Mucosa of descending colon (tissue), 3 donors: ENCODE data around the gene MKX. TPM values are rescaled to one million over a fixed set of nuclear protein-coding genes. Genes with fewer than 3 reads are reported as not detected.

ENCODE experiments used
- ATAC-seq: fragments of 200-7000 bp; cut with Tn5 transposase; one replicate; pipeline ENCODE4 v1.9.1; 2020; ENCODE audit warnings: mild to moderate bottlenecking, moderate library complexity
- DNase-seq, 3 donors: peaks; one replicate each; pipeline ENCODE4 v3.0.0-alpha.2; 2020
- H3K36me3 ChIP-seq: fragments of 200-600 bp; one replicate; pipeline ENCODE4 v1.8.0; 2021; ENCODE audit warnings: low read depth, mild to moderate bottlenecking
- H3K4me1 ChIP-seq: fragments of 200-600 bp; one replicate; pipeline ENCODE4 v1.8.0; 2021; ENCODE audit warnings: low read depth, mild to moderate bottlenecking
- H3K4me3 ChIP-seq: fragments of 200-600 bp; one replicate; pipeline ENCODE4 v1.8.0; 2021; ENCODE audit warnings: mild to moderate bottlenecking
- H3K9me3 ChIP-seq: fragments of 200-600 bp; one replicate; pipeline ENCODE4 v1.8.0; 2021; ENCODE audit warnings: mild to moderate bottlenecking
- intact Hi-C, 2 donors: fragments of 100-400 bp; cut with DNase I in 1 of 2; cut with micrococcal nuclease in 1 of 2; formaldehyde crosslinking; loops; one replicate each; pipeline versions ENCODE4 v1.11.0 to v1.11.1; 2022; cut with DNase I, micrococcal nuclease
- total RNA-seq, 3 donors: library from RNA; stranded (reverse); fragmentation: NEBNext Ultra II Directional in 2 of 3; extraction: Animal tissue kit (Norgen Biotek cat#: 25700) in 2 of 3; gene quantifications; one replicate each; pipeline versions ENCODE4 v1.2.1 to v1.2.4, GENCODE V29; 2021 to 2023
- TF ChIP-seq, protein P1 (sequence below): fragments of 200-600 bp; IDR thresholded peaks from one replicate; pipeline ENCODE4 v1.8.0; 2022; ENCODE audit warnings: antibody characterized with exemption, mild to moderate bottlenecking
- donor health status: DM: no; HTN: no; CAD: no; lungs with moderate emphysema.
- donor health status: DM: no; HTN: no; CAD: no.
- donor health status: DM: no; HTN: yes; CAD: no.

The MKX gene
- total RNA-seq, 3 donors from 2014 or later: 0.26 to 4.2 (median 1.2) TPM

DNA sequence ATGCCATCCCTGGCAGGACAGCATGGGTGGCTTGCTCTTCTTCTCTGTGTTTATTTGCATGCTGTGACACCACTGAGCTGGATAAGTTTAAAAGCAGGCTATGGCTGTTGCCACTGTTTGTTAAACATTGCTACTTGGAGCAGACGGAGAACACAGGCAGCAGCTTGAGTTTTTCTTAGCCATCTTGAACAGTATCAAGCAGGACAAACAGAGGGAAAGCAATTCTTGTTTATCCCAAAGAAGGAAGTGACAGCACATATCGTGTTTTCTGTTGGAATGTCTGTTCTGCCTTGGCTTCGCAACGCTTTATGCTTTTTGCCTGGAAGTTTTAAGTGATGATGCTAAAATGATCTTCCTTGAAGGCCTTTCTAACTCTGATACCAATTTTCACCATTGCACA lies 73.8 kb downstream of the MKX start:
- H3K9me3 ChIP-seq: no peaks in the 10 kb centered on the region
- no peak overlapping the region for H3K4me3 ChIP-seq
- no peaks in the 10 kb centered on the region for H3K36me3 ChIP-seq
- no peak for ATAC-seq
- TF ChIP-seq, protein P1, sequence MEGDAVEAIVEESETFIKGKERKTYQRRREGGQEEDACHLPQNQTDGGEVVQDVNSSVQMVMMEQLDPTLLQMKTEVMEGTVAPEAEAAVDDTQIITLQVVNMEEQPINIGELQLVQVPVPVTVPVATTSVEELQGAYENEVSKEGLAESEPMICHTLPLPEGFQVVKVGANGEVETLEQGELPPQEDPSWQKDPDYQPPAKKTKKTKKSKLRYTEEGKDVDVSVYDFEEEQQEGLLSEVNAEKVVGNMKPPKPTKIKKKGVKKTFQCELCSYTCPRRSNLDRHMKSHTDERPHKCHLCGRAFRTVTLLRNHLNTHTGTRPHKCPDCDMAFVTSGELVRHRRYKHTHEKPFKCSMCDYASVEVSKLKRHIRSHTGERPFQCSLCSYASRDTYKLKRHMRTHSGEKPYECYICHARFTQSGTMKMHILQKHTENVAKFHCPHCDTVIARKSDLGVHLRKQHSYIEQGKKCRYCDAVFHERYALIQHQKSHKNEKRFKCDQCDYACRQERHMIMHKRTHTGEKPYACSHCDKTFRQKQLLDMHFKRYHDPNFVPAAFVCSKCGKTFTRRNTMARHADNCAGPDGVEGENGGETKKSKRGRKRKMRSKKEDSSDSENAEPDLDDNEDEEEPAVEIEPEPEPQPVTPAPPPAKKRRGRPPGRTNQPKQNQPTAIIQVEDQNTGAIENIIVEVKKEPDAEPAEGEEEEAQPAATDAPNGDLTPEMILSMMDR: no peak
- H3K4me1 ChIP-seq: no peaks in the 10 kb centered on the region
- intact Hi-C loops: no loop called here
- DNase-seq: no peak

DNA sequence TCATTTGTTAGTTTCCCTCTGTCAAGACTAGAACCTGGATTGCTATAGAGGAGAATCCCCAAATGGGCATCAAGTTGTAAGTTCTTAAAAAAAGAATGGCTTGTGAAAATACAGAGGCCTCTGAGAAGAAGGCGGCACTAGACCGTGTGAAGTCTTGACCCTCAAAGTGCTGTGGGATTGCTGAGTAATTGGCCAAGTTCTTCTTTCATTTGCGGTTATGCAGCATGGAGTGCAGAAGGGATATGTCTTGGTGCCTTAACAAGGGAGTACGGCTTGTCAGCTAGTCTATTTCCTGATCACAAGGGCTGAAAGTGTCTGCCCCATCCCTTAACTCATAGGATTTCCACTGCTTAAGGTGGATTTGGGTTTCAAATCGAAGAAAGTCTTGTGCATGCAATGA lies 81.2 kb downstream of the MKX start:
- TF ChIP-seq, protein P1: no peak
- Histone ChIP-seq H3K4me3 (no peak overlapping the region), H3K9me3 (no peaks in the 10 kb centered on the region), H3K4me1 (no peaks in the 10 kb centered on the region), H3K36me3 (no peaks in the 10 kb centered on the region)
- intact Hi-C loops: no loop called here
- DNase-seq: no peak
- ATAC-seq: peak; percentile 18

DNA sequence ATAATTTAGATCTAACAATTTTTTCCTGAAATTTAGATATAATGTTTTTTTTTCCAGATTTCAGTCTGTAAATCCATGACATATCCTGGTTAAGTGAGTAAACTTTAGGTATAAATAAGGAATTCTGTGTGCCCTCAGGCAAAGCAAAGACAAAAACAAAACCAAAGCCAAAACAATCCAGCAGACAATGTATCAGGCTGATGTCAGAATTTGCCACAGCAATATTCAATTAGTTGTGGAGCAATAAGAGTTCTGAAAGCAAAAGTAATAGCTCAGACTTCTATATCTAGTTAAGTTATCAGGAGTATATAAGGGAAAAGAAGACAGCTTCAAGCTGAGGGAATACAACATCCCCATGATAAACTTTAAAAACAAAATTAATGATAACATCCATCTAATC lies 82.0 kb downstream of the MKX start:
- intact Hi-C loops: no loop called here
- Histone ChIP-seq H3K36me3 (no peaks in the 10 kb centered on the region), H3K9me3 (no peaks in the 10 kb centered on the region), H3K4me3 (no peak overlapping the region), H3K4me1 (no peaks in the 10 kb centered on the region)
- TF ChIP-seq, protein P1: no peak
- no peak for ATAC-seq
- no peak for DNase-seq

DNA sequence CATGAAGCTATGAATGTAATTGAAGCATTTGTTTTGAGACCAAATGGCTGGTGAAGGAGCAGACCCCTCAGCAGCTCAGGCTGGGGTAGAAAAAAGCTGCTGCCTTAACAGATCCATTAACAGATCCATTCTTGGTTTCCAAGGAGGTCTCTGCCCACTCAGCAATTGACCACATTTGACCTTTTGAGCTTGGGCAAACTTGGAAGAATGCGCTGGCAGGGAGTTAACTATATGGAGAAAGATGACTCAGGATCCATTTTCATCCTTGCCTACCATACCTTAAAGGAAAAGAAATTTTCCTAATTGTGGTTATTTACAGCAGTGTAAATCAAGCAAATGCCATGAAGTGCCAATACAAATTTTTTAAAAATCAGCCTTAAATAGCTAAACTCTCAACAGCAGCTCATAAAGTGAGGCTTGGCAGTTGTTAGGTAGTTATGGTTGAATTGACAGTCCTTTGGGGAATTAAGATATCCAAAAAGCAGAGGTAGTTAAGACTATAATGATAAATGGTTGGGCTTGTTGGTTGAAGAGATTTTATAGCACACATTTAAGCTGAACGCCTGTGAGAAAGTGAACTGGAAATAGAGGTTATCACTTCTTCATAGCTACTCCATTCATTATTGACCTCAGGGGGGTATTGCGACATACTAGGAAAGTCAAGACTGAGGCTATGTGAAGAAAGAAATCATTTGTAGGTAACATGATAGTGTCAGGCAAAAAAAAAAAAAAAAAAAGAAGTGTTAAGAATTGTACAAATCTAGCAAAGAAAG lies 83.9 kb downstream of the MKX start:
- H3K9me3 ChIP-seq: no peaks in the 10 kb centered on the region
- DNase-seq: no peak
- no peak for ATAC-seq

DNA sequence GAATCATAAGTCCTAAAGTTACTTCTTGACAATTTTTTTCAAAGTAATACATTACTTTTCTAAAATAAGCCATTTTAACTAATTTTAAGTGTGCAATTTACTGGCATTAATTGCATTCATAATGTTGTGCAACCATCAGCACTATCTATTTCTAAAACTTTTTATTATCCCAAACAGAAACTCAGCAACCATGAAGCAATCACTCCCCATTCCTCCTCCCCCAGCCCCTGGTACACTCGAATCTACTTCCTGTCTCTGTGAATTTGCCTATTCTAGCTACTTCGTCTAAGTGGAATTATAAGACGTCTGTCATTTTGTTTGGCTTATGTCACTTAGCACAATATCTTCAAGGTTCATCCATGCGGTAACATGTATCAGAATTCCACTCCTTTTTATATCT lies 84.9 kb downstream of the MKX start:
- TF ChIP-seq, protein P1: no peak
- DNase-seq (no peak), ATAC-seq (no peak)
- intact Hi-C loops: no loop called here
- Histone ChIP-seq H3K4me1 (no peaks in the 10 kb centered on the region), H3K4me3 (no peak overlapping the region), H3K36me3 (no peaks in the 10 kb centered on the region), H3K9me3 (no peaks in the 10 kb centered on the region)

More for the DNA sequence above, 83.9 kb downstream of the MKX start:
- H3K36me3 ChIP-seq: no peaks in the 10 kb centered on the region
- no peak overlapping the region for H3K4me3 ChIP-seq
- intact Hi-C loops: no loop called here
- TF ChIP-seq, protein P1: no peak
- H3K4me1 ChIP-seq: no peaks in the 10 kb centered on the region
